GM18517 (cell line): ENCODE measurements around the gene LILRA6.
"Not testable (repeated sequence)": the region's sequence is repeated elsewhere in the genome, so short reads cannot be mapped to it uniquely, and the experiment has no call there.

Experiments used
- ATAC-seq: cut with Tn5 transposase; IDR thresholded peaks from one replicate; pipeline ENCODE4 v1.9.1; 2021; ENCODE audit warnings: mild to moderate bottlenecking, moderate library complexity; ENCODE audit not compliant: unreplicated experiment

LILRA6 gene

DNA sequence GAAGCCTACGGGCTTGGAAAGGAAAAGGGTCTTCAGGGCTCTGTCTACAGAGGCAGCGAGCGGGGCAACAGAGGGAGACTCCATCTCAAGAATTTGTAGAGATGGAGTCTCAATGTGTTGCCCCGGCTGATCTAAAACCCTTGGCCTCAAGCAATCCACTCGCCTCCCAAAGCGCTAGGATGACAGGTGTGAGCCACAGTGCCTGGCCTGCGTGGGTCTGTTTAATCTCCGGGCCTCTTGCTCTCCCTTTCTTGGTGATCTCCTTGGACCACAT is 33.9 kb downstream of the LILRA6 start:
- no peak for ATAC-seq

DNA sequence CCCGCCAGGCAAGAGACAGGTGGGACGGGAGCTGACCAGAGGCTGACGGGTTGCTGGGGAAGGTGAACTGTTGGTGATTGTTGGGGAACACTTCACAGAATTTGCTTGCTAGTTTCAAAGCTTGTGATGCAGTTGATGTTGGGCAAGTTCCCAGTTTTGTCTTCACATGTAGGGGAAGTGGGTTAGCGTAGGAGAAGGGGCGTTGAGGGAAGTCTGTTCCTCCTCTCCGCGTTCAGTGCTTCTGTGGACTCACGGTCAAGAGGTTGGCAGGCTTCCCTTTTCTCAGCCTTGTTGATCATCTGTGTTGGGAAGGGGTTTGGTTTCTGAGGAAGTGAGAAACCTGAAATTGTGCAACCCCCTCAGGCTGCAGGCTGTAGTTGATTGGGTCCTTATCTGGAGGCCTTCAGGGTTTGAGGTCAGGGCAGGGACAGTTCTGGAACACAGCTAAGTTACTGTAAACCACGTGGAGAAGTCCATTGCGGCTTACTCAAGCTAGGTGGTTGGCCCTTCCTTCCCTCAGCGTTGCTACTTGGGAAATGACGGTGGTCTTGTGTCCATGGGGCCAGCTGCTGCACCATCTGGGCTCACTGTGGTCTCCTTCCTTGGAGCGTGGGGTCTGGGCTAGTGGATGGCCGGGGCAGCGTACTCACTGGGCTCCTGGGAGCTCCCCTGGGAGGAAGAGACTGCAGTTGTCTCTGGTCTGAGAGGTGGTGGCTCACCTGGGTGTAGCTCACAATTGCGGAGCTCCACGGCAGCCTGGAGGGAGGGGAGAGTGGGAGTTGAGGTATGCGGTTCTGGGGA is 34.4 kb downstream of the LILRA6 start:
- no peak for ATAC-seq

- ATAC-seq = no peak
Observed at GRCh38 chr19:54207676-54207982, 35.0 kb downstream of the LILRA6 start.

- ATAC-seq = not testable (repeated sequence)
Observed at GRCh38 chr19:54207193-54207592, 35.4 kb downstream of the LILRA6 start.

DNA sequence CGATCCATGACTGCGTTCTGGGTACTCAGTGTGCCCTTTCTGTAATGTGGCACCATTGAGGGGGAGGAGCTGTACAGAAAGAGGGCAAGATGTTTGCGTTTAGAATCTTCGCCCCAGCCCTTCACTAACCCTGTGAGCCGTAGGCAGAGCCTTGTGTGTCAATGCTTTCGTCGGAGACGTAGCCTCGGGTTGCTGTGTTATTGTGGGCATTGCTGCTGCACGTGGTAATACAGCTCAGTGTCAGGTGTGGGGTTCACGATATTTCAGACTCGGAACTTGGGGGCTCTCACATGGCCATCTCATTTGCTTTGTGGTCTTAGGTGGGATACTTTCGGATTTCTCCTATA is 35.8 kb downstream of the LILRA6 start:
- ATAC-seq = no peak

- ATAC-seq = no peak
Observed at GRCh38 chr19:54206030-54206830, 36.4 kb downstream of the LILRA6 start.

- ATAC-seq = no peak
Observed at GRCh38 chr19:54204767-54205468, 37.7 kb downstream of the LILRA6 start.

- ATAC-seq = no peak
Observed at GRCh38 chr19:54203151-54203611, 39.4 kb downstream of the LILRA6 start.

- ATAC-seq = no peak
Observed at GRCh38 chr19:54201980-54202379, 40.6 kb downstream of the LILRA6 start.

DNA sequence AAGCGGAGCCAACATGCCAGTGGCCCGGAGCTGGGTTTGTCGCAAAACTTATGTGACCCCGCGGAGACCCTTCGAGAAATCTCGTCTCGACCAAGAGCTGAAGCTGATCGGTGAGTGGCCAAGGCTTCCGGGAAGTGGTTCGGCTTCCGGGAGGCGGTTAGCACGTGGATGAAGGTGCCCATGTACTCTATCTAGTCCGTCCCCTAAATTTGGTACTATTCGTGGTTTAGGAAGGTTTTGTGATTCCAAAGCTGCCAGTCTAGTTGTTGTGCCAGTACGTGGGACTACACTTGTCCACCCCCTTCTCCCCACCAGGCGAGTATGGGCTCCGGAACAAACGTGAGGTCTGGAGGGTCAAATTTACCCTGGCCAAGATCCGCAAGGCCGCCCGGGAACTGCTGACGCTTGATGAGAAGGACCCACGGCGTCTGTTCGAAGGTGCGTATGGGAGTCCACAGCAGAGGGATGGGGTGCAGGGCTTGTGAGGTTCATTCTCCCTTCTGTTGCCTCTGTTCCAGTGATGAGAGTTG is 41.4 kb downstream of the LILRA6 start:
- ATAC-seq = no peak

- no peak for ATAC-seq
Observed at GRCh38 chr19:54199401-54199800, 43.2 kb downstream of the LILRA6 start.

DNA sequence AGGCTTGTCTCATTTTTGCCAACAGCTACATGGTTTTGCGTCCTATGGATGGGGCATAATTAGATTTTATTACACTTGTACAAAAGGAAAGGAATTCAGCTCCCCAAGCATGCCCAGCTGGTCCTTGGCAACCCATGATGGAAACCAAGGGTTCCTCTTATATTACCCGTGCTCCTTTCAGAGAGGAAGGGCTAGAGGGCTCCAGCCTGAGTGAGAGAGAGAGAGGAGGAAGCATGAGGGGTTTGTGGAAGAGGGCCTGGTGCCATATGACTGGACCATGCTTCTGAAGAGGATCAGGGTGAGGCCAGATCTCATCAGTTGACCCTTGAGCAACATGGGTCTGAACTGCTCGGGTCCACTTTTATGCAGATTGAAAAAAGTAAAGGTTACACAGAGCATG is 45.5 kb downstream of the LILRA6 start:
- ATAC-seq = no peak

DNA sequence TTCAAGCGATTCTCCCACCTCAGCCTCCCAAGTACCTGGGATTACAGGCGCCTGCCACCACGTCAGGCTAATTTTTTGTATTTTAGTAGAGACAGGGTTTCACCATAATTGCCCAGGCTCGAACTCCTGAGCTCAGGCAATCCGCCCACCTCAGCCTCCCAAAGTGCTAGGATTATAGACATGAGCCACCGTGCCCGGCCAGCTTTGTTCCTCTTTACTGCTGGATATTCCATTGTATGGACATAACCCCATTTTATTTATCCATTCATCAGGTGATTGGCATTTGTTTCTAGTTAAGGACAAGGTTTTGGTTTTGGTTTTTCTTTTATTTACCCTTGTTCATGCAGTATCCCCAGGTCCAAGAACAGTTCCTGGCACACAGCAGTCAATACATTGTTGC is 46.1 kb downstream of the LILRA6 start:
- ATAC-seq = no peak

DNA sequence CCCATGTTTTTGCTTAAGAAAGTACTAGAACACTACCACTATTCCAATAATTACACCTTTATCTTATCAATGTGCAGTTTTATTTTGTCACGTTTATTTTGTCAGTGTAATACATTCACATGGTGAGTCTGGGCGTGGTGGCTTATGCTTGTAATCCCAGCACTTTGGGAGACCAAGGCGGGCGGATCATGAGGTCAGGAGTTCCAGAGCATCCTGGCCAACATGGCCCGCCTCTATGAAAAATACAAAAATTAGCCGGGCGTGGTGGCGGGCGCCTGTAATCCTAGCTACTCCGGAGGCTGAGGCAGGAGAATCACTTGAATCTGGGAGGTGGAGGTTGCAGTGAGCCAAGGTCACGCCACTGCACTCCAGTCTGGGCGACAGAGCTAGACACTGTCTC is 48.1 kb downstream of the LILRA6 start:
- not testable (repeated sequence) for ATAC-seq

GRCh38 chr19:54193011-54193410 is 49.6 kb downstream of the LILRA6 start:
- ATAC-seq = no peak

GRCh38 chr19:54191811-54192453 is 50.7 kb downstream of the LILRA6 start:
- no peak for ATAC-seq

DNA sequence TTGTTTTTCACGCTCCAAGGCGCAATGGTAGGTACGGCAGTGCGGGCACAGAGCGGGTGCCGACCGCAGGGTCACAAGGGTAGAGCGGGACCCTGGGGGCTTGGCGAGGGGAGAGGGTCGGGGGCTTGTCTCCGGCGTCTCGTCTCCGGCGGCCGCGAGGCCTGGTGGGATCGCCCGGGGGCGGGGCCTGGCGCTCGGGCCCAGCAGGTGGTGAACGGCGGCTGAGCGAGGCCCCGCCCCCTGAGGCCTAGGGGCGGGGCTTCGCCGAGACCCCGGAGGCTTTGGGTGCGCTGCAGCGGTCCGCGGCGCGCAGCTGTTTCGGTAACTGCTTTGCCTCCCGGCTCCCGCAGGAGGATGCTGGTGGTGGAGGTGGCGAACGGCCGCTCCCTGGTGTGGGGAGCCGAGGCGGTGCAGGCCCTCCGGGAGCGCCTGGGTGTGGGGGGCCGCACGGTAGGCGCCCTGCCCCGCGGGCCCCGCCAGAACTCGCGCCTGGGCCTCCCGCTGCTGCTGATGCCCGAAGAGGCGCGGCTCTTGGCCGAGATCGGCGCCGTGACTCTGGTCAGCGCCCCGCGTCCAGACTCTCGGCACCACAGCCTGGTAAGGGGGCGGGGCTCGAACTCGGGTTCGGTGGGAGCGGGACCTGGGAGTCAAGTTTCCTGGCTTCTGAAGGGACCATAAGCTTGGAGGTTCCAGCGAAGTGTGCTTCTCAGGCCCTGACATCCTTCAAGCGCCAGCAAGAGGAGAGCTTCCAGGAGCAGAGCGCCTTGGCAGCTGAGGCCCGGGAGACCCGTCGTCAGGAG is 51.4 kb downstream of the LILRA6 start, which contains the start of gene TSEN34:
TSS of gene TSEN34 (plus strand) at position 298 of the 800 bp plus-strand sequence. CDS start at position 355, 57 bp downstream.
- ATAC-seq = peak; percentile 15

- peak; percentile 49 for ATAC-seq
Observed at GRCh38 chr19:54190503-54191010, 52.0 kb downstream of the LILRA6 start.

DNA sequence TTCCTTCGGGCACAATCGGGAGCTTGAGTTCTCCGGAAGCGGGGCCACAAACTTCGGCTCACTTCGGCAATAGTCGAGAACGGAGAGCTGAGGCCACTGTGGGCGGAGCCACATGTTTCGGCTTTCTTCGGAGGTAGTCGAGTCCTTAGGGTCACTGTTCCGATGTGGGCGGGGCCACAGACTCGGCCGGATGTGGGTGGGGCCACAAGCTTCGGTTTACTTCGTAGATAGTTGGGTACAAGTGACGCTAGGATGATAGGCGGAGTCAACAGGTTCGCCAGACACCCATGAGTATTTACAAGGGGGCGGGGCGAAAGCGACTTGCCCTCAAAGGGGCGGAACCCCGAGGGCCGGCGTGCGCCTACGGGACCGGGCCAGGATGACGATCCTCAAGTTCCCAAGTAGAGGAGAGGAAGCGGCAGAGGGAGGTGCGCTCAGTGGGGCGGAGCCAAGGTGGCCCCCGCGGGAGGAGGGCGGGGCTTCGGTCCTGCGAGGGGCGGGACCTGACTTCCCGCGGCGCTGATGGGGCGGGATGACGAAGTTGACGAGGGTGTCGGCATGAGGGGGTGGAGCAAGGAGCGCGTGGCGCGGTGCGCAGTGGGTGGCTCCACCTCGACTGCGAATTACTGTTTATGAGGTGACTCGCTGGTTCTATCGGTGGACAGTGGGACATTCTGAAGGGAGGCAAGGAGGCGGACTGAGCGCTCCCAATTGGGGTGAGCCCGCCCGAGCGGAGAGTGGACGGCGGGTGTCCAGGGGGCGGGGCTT is 52.7 kb downstream of the LILRA6 start:
- peak; percentile 62 for ATAC-seq
